Effector memory CD4-positive, alpha-beta T cell (primary cell): Measurements from ENCODE around the gene GPC5.

Source experiments
- DNase-seq, 3 donors: peaks; one replicate each; pipeline ENCODE4 v3.0.0-alpha.2; 2020
- H3K27ac ChIP-seq: 2 replicates; pipeline ENCODE4 v1.7.0; 2013; ENCODE audit warnings: mild to moderate bottlenecking, low read length, moderate library complexity; ENCODE audit not compliant: insufficient read depth, poor library complexity, severe bottlenecking
- H3K27me3 ChIP-seq: replicated peaks from 2 replicates; pipeline ENCODE4 v1.7.0; 2013; ENCODE audit warnings: mild to moderate bottlenecking, low read length; ENCODE audit not compliant: insufficient read depth, control insufficient read depth, poor library complexity, severe bottlenecking
- H3K36me3 ChIP-seq: 2 replicates; pipeline ENCODE4 v1.7.0; 2013; ENCODE audit warnings: mild to moderate bottlenecking, low read length, moderate library complexity; ENCODE audit not compliant: control insufficient read depth, insufficient read depth
- H3K4me1 ChIP-seq: 2 replicates; pipeline ENCODE4 v1.7.0; 2013; ENCODE audit warnings: low read length, mild to moderate bottlenecking; ENCODE audit not compliant: control insufficient read depth, insufficient read depth, poor library complexity, severe bottlenecking
- H3K4me3 ChIP-seq: 2 replicates; pipeline ENCODE4 v1.7.0; 2013; ENCODE audit warnings: low read length, low read depth, mild to moderate bottlenecking; ENCODE audit not compliant: insufficient read depth, poor library complexity, severe bottlenecking
- H3K9me3 ChIP-seq: 2 replicates; pipeline ENCODE4 v1.7.0; 2013; ENCODE audit warnings: mild to moderate bottlenecking, low read length, moderate library complexity; ENCODE audit not compliant: control insufficient read depth

GPC5 gene

DNA sequence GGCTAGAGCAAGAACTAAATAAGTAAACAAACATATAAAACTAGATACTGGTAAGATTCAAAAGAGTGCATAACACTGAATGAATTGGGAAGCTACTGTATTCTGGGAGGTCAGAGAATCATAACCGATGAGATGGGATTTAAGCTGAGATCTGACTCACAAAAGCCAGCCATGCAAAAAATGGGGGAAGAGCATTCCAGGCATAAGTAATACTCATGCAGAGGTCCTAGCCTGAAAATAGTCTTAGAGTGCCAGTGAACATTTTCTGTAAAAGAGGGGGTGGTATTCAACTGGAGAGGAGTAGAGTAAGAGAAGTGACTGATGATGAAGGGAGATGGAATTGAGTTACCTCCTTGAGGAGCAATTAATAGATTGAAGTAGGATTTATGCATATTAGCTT lies 956.2 kb downstream of the GPC5 start:
- no peaks in the 10 kb centered on the region for H3K27me3 ChIP-seq
- H3K36me3 ChIP-seq: no peaks in the 10 kb centered on the region
- no peaks in the 10 kb centered on the region for H3K4me1 ChIP-seq
- no peaks in the 10 kb centered on the region for H3K9me3 ChIP-seq
- no peak for DNase-seq
- H3K4me3 ChIP-seq: no peak overlapping the region
- H3K27ac ChIP-seq: no peak overlapping the region

DNA sequence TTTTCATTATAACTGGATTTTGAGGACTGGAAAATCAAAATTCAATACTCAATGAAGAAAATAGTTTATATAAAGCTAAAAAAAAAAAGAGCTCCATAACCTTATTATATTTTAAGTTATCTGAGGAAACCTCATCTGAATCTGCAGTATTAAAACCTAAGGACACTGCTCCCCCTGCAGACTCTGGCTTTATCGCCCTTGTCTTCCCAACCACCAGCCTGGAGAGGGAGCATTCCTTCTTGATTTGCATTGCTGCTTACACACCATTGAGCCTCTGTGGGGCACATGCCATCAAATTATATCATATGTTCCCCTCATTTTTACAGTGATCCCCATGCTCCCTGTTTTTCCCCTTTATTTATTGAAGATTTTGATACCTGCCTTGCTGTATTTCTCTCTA lies 956.8 kb downstream of the GPC5 start:
- H3K27ac ChIP-seq: no peak overlapping the region
- H3K4me1 ChIP-seq: no peaks in the 10 kb centered on the region
- H3K36me3 ChIP-seq: no peaks in the 10 kb centered on the region
- no peak for DNase-seq
- no peaks in the 10 kb centered on the region for H3K27me3 ChIP-seq
- no peak overlapping the region for H3K4me3 ChIP-seq
- no peaks in the 10 kb centered on the region for H3K9me3 ChIP-seq

- no peak for DNase-seq
- Histone ChIP-seq H3K27me3 (no peaks in the 10 kb centered on the region), H3K4me1 (no peaks in the 10 kb centered on the region), H3K36me3 (no peaks in the 10 kb centered on the region), H3K4me3 (no peak overlapping the region), H3K9me3 (no peaks in the 10 kb centered on the region), H3K27ac (no peak overlapping the region)
Observed at GRCh38 chr13:92362717-92363116, 964.3 kb downstream of the GPC5 start.

DNA sequence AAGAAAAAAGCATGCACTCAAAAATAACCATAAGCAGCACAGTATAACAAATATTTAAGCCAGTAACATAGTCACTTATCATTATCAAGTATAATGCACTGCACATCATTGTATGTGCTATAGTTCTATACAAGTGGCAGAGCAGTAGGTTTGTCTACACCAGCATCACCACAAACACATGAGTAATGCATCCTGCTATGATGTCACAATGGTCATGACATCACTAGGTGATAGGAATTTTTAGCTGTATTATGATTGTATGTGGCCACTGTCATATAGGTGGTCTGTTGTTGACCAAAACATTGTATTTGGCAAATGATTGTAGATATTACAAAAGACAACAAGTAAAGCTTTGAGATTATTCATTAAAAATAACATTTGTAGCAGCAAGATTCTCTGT lies 967.5 kb downstream of the GPC5 start:
- H3K4me1 ChIP-seq: no peaks in the 10 kb centered on the region
- H3K36me3 ChIP-seq: no peaks in the 10 kb centered on the region
- H3K4me3 ChIP-seq: no peak overlapping the region
- H3K9me3 ChIP-seq: no peaks in the 10 kb centered on the region
- no peaks in the 10 kb centered on the region for H3K27me3 ChIP-seq
- H3K27ac ChIP-seq: no peak overlapping the region
- DNase-seq: no peak

GRCh38 chr13:92377396-92377795 lies 979.0 kb downstream of the GPC5 start:
- Histone ChIP-seq H3K4me1 (no peaks in the 10 kb centered on the region), H3K9me3 (no peaks in the 10 kb centered on the region), H3K27ac (no peak overlapping the region), H3K36me3 (no peaks in the 10 kb centered on the region), H3K4me3 (no peak overlapping the region), H3K27me3 (no peaks in the 10 kb centered on the region)
- no peak for DNase-seq

- Histone ChIP-seq H3K4me1 (no peaks in the 10 kb centered on the region), H3K27me3 (no peaks in the 10 kb centered on the region), H3K4me3 (no peak overlapping the region), H3K36me3 (no peaks in the 10 kb centered on the region), H3K27ac (no peak overlapping the region), H3K9me3 (no peaks in the 10 kb centered on the region)
- no peak for DNase-seq
Observed at GRCh38 chr13:92379371-92379770, 981.0 kb downstream of the GPC5 start.

GRCh38 chr13:92384410-92384809 lies 986.0 kb downstream of the GPC5 start:
- no peak overlapping the region for H3K27ac ChIP-seq

DNA sequence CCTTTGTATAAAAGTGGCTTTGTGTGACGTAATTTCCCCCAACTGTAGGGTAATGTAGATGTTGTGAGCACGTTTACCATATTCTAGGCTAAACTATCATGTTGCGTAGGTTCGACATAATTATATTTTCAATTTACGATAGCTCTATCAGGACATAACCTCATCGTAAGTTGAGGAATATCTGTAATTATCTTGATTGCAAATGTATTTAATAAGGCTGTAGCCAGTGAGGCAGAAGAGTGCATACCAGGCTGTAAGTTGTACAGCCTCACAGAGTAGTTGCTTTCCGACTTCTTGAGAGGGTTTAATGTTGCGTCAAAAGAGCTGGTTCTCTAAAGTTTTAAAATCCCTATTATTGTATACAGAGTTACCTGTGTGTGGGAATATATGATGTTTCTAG lies 988.8 kb downstream of the GPC5 start:
- DNase-seq: no peak
- no peaks in the 10 kb centered on the region for H3K27me3 ChIP-seq
- no peak overlapping the region for H3K4me3 ChIP-seq
- H3K27ac ChIP-seq: no peak overlapping the region
- H3K9me3 ChIP-seq: no peaks in the 10 kb centered on the region
- no peaks in the 10 kb centered on the region for H3K4me1 ChIP-seq
- no peaks in the 10 kb centered on the region for H3K36me3 ChIP-seq

More at GRCh38 chr13:92384410-92384809, 986.0 kb downstream of the GPC5 start:
- no peak for DNase-seq
- Histone ChIP-seq H3K9me3 (no peaks in the 10 kb centered on the region), H3K27me3 (no peaks in the 10 kb centered on the region), H3K4me1 (no peaks in the 10 kb centered on the region), H3K4me3 (no peak overlapping the region), H3K36me3 (no peaks in the 10 kb centered on the region)

DNA sequence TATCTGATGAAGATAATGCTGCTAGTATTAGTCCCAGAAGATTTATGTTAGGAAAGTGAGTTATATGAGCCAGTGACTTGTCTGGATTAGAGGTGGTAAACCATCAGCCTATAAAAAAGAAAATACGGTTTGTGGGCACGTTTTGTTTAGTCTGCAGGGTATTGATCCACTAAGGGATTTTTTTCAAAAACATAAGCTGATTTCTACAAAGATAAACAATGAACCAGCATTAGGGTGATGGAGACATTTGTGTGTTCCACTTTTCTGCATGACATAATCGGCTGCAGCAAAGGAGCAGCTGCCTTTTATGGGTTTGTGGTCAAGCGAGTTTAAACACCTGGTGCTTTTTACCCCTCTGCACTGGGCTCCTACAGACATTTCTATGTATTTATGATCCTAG lies 991.8 kb downstream of the GPC5 start:
- no peak overlapping the region for H3K4me3 ChIP-seq
- H3K36me3 ChIP-seq: no peaks in the 10 kb centered on the region
- H3K9me3 ChIP-seq: no peaks in the 10 kb centered on the region
- H3K27ac ChIP-seq: no peak overlapping the region
- H3K27me3 ChIP-seq: no peaks in the 10 kb centered on the region
- DNase-seq: no peak
- no peaks in the 10 kb centered on the region for H3K4me1 ChIP-seq

- Histone ChIP-seq H3K4me3 (no peak overlapping the region), H3K27me3 (no peaks in the 10 kb centered on the region)
- DNase-seq: no peak
Observed at GRCh38 chr13:92403606-92404005, 1005.2 kb downstream of the GPC5 start.

GRCh38 chr13:92407858-92408257 lies 1009.4 kb downstream of the GPC5 start:
- Histone ChIP-seq H3K4me1 (no peaks in the 10 kb centered on the region), H3K9me3 (no peaks in the 10 kb centered on the region), H3K27me3 (no peaks in the 10 kb centered on the region), H3K4me3 (no peak overlapping the region), H3K27ac (no peak overlapping the region), H3K36me3 (no peaks in the 10 kb centered on the region)
- no peak for DNase-seq

More at GRCh38 chr13:92403606-92404005, 1005.2 kb downstream of the GPC5 start:
- Histone ChIP-seq H3K9me3 (no peaks in the 10 kb centered on the region), H3K4me1 (no peaks in the 10 kb centered on the region), H3K36me3 (no peaks in the 10 kb centered on the region), H3K27ac (no peak overlapping the region)
